Measurements from ENCODE around the gene MSL3.

Gene MSL3

DNA sequence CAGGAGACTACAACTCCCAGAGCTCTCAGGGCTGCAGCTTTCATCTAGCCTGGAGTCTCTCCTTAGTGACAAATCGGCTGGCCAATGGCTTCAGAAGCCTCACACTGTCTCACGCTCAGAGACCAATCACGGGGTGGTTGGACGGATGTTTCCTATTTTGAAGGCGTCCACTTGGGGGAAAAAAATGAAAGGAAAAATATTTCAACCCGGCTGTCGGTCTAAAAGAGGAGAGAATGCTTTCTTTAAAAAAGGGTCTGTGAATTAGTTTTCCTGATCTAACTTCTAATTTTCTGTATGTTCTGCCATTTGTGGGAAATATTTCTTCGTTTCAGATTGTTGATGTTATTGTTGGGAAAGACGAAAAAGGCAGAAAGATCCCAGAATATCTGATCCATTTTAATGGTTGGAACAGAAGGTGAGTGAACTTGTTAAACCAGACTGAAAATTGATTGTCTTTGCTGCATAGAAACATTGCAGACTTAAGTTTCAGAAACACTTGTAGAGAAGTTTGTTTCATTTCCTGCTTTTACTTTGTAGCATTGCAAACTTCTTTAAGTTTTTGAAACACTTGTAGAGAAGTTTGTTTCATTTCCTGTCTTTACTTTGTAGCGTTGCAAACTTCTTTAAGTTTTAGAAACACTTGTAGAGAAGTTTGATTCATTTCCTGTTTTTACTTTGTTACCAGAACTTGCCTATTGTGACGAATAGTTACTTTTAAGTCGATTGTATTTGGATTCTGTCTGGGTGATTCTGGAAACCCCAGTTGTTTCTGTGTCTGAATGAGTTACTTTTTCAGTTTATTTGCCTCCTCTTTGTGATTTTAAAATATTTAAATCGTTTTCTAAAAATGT, 1.6 kb downstream of the MSL3 start:
- DNase-seq, result peak; percentile 85

DNA sequence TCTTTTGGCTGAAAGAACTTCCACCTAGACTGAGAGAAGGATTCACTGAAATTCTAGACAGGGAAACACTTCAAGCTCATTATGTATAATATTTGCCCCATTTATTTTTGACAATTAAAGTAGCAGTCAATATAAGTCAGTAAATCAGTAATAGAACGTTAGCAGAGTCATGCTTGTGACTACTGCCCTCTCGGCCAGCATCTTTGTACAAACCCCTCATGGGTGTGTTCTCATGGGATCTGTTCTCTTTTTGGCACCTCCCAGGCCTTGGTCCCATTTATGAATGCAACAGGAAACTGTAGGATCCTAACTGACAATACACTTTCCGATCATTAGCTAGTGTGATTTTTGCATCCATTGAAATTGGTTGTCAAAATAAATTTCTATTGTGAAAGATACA, 2.9 kb downstream of the MSL3 start:
- DNase-seq, result no peak

DNA sequence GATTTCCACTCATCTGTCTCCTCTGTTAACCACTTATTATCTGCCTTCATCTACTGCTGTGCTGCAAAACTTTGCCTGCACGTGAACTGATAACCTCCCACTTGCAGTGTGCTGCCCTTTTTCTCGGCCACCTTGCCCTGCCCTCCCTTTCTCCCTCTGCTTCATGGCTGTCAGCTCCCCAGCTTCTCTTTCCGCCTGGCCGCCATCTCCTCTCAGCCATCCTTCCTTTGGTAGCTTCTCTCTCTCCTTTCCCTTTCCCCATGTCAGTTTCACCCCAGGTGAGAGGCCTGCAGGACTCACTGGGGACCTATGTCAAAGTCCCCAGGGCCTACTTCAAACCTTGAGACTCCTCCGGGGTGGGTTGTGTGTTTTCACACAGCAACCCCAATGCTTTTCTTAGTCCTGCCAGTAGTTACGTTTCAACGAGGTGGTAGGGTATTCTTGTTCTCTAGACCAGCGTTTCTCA, 6.6 kb downstream of the MSL3 start:
- no peak for DNase-seq

DNA sequence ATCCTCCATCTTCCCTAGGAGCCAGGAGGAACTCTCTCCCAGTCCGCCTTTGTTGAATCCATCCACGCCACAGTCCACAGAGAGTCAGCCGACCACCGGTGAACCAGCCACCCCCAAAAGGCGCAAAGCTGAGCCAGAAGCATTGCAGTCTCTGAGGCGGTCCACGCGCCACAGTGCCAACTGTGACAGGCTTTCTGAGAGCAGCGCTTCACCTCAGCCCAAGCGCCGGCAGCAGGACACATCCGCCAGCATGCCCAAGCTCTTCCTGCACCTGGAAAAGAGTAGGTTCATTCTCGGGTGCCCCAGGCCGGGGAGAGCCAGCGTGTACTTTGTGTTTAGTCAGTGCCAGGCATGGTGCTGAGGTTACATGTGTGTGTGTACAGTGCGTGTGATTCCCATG, 7.4 kb downstream of the MSL3 start:
- DNase-seq, result no peak

DNA sequence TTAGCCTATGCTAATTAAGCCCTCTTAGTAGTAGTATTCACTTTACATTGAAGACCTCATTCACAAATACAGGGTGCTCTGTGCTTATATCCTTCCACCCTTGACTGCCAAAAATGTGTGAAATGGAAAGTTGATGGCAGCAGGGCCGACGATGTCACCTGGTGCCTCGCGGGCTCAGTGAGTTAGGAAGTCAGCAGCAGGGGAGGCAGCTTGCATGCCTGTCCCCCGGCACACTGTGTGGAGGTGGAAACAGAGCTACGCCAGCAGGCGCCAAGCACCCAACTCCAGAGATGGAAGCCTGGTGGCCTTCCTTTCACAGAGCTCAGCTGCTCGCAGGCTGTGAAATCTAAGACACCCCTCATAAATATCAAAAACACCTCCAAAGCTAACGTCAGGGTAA, 8.4 kb downstream of the MSL3 start:
- no peak for DNase-seq

DNA sequence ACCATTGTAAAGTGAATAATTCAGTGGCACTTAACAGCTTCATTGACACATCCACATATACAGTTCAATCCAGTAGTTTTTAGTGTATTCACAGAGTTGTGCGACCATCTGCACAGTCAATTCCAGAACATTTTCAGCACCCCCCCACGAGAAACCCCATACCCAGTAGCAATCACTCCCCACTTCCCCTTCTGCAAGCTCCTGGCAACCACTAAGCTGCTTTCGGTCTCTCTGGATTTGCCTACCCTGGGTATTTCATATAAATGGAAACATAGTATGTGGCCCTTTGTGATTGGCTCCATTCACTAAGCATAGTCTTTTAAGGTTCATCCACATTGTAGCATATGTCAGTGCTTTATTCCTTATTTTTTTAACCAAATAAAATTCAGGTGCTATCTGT, 10.0 kb downstream of the MSL3 start:
- no peak for DNase-seq

DNA sequence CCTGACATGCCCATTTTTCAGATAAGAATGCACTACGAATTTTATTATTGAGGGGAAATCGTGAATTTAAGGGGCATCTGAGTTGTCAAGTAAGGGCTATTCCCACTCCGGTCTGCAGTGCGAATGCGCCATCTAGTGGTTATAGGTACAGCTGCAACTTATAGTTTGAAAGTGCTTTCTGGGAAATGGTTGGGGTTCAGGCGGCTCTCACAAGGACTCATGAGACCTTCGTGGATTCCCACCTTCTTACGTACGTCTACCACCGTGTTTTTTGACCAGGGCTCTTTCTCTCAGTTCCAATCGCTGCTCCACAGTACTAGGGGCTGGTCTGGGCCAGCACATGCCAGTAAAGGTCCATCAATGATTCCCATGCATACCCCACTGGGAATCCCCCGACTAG, 12.3 kb downstream of the MSL3 start:
- DNase-seq, result peak; percentile 65

DNA sequence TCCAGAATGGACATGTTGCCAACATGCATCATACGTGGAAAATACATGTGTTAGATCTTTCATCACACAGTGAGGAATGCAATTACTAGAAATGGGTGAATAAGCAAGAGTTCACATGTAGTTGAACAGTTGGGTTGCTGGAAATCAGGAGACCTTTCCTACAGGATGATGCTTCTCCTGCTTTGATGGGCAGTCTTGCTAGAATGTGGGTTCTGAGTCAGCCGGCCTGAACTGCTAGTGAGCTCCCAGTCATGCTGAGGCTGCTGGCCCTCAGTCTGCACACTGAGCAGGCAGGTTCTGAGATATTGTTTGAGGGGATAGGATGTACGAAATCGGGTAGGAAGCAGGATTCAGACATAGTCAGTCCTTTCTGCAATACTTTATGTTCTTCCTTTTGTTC, 20.2 kb downstream of the MSL3 start:
- no peak for DNase-seq

DNA sequence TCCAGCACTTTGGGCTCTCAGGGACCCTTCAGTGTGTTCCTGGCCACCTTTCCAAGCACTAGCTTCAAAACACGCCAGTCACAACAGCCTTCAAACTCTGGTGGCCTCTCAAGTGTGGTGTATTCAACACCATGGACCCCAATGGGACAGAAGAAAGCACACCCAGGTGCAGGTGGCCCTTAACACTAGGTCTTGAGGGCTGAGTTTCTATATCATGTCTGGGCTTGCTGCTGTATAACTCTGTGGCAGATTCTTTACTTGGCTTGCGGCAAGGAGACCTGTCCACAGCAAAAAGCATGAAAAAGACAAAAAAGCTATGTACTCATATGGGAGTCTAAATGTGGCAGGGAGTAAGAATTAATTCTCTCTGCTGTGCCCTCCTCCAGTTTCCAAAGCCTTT, 23.1 kb downstream of the MSL3 start:
- no peak for DNase-seq

DNA sequence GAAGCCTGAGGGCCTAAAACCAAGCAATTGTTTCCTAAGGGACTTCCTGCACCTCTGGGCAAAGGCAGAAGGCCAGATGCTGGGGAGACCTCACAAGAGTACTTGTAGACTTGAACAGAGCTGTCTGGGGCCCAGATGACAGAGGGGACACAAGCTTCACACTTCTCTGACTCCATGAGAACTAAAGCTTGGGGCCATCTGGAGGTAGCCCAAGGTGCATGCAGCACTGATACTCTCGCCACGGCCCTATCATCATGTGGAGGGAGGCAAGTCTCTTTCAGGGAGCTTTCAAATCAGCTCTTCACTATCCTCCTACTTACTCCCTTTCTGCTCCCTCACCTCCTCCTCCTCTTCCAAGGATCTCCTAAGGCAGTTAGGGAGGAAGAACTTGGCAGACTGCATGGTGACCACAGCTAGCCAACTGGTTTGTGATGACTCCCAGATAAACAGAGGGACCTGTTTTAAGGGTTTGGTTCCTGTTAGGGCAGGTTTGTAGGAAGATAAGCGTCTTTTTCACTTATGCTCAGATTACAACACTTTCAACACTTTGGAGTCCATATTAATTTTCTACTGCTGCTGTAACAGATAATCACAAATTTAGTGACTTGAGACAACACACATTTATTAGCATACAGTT, 23.8 kb downstream of the MSL3 start:
- DNase-seq, result no peak

DNA sequence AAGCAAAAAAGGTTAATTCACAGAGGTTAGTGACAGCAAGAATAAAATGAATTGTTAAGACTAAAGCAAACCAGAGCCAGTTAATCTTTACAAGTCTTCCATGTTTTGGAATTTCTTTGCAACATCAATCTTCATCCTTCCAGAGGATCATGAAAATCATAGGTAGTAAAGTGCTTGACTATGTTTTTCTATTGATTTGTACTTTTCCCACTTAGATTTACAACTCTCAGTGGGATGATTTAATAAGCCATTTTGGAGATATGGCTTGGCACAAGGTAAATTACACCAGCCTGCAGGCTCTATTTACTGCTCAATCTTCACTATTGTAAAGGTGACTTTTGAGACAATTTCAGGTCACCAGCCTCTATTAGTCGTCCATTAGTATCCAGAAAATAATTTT, 26.5 kb downstream of the MSL3 start:
- no peak for DNase-seq

DNA sequence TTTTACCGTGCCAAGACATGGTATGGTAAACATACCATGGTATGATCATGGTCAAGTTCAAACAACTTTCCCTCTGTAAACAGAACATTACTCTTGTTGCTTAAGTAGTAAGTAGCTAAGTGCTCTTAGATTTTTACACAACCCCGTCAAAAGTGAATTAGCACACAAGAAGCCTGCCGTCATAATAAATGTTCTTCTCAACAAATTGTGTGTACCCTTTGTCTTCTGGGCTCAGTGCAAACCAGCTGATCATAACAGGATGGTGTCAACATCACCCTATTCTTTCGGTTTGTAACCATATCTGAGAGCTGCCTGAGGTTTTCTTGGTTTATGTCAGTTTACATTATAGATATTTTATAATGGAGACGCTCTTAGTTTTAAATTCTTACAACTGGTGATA, 28.8 kb downstream of the MSL3 start:
- DNase-seq, result no peak

DNA sequence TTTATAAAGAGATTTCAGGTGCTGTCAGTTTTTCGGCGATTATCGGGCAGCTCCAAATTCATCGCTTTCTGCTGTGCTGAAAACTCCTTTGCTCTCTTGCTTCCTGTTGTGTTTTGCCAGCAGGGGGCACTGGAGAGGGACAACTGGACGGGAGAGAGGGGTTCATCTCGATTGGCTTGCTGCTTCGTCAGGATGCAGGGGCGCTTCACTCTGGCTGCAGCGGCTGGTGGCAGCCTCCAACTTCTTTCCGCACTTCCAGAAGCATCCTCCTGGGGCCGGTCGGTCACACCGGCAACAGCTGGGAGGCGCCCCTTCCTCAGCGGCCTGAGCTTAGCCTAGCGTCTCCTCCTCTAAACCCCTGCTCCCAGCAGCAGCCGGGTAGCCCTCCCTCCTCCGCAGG, 29.5 kb downstream of the MSL3 start:
- DNase-seq, result peak; percentile 60

DNA sequence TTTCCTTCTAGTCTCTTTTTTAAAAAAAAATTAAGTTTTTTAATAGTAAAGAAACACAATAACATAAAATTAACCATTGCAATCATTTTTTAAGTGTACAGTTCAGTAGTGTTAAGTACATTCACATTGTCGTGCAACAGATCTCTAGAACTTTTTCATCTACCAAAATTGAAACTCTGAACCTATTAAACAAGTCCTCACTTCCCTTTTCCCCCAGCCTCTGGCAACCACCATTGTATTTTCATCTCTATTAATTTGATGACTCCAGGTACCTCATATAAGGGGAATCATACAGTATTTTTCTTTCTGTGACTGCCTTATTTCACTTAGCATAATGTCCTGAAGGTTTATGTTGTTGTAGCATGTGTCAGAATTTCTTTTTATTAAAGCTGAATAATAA, 31.8 kb downstream of the MSL3 start:
- no peak for DNase-seq

DNA sequence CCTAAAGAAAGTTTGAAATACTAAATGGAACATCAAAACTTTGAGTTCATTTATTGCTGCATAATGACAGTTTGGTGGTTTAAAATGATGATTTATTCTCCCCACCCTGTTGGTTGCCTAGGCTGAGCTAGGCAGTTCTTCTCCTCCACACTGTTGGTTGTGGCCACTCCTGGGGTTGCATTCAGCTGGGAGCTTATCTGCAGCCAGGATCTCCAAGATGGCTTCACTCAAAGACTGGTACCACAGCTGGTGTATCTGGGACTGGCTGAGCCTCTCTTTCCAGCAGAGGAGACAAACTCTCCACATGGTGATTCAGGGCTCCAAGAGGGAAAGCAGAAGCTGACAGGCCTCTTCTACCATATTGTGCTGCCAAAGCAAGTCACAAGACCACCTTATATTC, 33.1 kb downstream of the MSL3 start:
- no peak for DNase-seq

DNA sequence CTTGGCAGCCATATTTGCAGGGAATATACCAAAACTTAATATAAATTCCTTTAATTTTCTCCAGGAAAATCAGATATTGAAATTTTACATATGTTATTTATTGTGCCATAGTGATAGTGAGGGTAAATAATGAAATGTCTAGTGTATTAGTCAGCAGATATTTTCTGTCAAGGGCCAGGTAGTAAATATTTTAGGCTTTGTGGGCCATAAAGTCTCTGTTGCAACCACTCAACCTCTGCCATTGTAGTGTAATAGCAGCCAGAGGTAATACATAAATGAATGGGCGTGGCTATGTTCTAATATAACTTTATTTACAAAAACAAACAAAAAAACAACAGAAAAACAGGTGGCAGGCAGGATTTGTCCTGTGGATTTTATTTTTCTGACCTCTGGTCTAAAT, 33.5 kb downstream of the MSL3 start:
- no peak for DNase-seq

DNA sequence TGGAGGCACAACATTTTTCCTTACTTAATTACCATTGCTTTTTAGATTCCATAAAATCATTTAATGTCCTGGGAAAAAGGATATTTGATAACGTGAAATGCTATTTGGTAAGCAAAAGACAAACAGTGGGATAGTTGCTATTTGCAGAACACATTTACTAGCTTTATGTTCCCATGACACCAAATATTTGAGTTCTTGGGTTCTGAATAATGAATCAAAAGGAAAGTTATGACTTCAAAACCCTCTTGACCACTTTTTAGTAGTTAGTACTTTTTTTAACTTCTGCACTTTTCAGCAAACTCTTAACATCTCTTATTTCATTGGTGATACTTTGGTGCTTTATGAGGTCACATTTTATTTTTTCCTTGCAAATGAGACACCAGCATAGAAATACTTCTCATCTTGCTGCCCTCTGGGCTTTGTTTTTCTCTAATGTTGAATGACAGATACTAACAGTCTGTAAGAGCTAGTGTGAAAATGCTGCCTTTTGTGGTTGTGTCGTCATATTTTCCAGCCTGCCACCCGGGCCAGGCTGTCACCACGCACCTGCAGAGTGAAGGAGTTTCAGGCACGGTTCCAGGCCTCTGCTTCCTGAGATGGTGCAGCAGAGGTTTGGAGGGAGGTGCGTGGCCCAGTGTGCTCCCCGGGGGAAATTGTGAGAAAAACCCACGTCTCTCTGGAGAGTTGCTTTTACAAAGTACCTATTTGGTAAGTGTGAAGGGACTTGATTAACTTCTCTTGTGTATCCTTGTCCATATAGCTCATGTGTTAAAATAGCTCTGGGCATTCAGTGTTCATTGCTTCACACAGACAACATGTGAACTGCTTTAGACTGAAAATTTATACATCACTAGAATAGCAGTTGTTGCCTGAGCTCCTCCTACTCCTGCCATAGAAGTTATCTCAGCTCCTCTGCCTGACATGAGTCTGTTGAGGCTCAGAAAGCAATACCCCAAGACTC, 34.7 kb downstream of the MSL3 start:
- peak; percentile 40 for DNase-seq

DNA sequence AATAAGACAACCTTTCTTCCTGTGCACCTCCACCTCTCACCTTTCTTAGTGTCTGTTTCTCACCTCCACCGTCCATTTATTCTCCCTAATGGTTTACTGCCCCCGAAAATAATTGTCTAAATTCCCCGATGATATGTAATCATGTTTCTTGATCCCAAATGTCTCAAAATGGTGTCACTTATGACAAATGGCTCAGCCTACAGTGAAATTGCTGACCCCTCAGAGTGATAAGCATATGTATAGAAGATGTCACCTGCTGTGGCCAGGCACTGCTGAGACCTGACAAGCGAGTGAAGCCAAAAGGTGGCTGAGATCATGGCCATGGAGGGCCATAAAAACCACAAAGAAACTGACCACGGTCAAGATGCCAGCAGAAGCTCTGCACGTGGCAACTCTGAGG, 35.7 kb downstream of the MSL3 start:
- DNase-seq, result no peak

DNA sequence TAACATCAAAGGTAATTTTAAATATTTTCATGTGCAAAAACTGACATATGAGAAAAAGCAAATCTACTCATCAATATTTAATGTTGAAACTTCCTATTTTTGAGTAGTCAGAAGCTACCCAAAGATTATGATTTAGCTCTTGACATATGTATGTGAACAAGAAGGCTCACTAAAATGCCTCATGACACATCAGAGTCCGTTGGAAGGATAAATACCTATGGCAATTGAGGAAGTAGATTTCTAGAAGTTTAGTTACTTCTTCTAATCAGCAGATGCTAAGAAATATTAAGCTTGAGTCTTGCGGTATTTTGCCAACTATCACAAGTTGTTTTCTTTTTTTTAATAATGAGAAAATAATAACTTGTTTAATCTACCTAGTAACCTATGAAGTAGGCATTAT, 55.3 kb downstream of the MSL3 start:
- DNase-seq, result no peak
